Activated T-cell treated with anti-CD3 and anti-CD28 coated beads, Interleukin-2, amount 50 U/mL, for 24 hours (primary cell): Measurements from ENCODE around the gene TRIM15.
"Not testable (repeated sequence)": the region's sequence is repeated elsewhere in the genome, so short reads cannot be mapped to it uniquely, and the experiment has no call there.

Source experiments
- DNase-seq: peaks from one replicate; pipeline ENCODE4 v3.0.0-alpha.2; 2020
- H3K27ac Mint-ChIP-seq: 2 replicates; pipeline ENCODE4 v1.8.0; 2020; ENCODE audit warnings: mild to moderate bottlenecking, mixed read lengths
- H3K27me3 Mint-ChIP-seq: 2 replicates; pipeline ENCODE4 v1.8.0; 2020; ENCODE audit warnings: mixed read lengths
- H3K36me3 Mint-ChIP-seq: 2 replicates; pipeline ENCODE4 v1.8.0; 2020; ENCODE audit warnings: low read depth, mixed read lengths
- H3K4me1 Mint-ChIP-seq: 2 replicates; pipeline ENCODE4 v1.8.0; 2020; ENCODE audit warnings: low read depth, mixed read lengths
- H3K4me3 Mint-ChIP-seq: 2 replicates; pipeline ENCODE4 v1.8.0; 2020; ENCODE audit warnings: mild to moderate bottlenecking, moderate library complexity, mixed read lengths
- H3K9me3 Mint-ChIP-seq: 2 replicates; pipeline ENCODE4 v1.8.0; 2020; ENCODE audit warnings: mixed read lengths

The TRIM15 gene

DNA sequence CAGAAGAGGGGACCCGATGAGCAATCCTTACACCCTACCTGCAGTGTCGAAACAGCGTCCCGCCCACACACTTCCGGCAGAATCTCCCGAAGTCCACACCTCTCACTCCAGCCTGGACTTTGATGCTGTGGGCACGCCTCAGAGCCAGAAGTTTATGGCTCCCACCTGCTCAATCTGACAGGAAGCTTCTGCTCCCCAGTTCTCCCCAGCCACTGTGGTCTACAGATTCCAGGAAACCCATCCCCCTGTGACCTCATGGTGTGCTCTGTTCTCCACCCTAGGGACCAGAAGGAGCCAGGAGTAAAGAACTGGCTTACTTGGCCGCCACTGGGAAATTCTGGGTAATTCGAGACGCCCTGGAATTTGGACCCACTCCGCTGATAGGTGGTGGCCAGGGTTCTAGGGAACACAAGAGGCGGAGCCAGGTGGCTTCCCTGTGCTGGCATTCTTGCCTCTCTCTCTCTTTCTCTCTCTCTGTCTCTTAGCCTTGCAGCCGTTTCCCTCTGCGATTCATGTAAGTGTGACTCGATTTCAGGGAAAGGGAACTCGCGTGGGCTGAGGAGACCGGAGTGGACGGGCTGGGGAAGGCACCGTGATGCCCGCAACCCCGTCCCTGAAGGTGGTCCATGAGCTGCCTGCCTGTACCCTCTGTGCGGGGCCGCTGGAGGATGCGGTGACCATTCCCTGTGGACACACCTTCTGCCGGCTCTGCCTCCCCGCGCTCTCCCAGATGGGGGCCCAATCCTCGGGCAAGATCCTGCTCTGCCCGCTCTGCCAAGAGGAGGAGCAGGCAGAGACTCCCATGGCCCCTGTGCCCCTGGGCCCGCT lies at the start of gene TRIM15:
TRIM15 (plus strand) TSS at position 457 of the 828 bp plus-strand sequence; CDS start at position 596, 139 bp downstream.
- DNase-seq: peak; percentile 70
- peaks cover 31% of the 10 kb centered on the region for H3K4me1 Mint-ChIP-seq
- no peak within 1 kb of the TSS for H3K4me3 Mint-ChIP-seq
- H3K27ac Mint-ChIP-seq: no peak within 1 kb of the TSS
- H3K9me3 Mint-ChIP-seq: no peaks in the 10 kb centered on the region
- H3K27me3 Mint-ChIP-seq: peaks cover 35% of the 10 kb centered on the region
- H3K36me3 Mint-ChIP-seq: no peaks in the 10 kb centered on the region

DNA sequence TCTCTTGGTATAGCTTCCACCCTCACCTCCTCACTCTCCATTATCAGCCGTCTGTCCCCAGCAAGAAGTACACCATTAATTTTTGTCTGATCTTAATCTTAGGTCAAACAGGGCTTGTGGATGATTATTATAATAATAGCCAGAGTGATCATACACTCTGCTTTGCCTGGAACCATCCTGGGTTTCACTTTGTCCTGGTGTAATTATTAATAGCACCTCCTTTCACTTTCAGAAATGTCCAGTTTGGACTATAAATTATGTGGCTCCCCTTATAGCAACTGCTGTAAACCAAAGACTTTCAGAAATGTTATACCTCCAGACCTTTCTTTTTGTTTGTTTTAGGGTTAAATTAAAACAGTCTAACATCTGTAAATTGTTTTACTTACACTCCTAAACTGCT lies 49.5 kb upstream of the TRIM15 start:
- Mint-ChIP-seq H3K9me3 (no peaks in the 10 kb centered on the region), H3K27me3 (peaks cover 58% of the 10 kb centered on the region), H3K36me3 (no peaks in the 10 kb centered on the region), H3K4me1 (peaks cover 12% of the 10 kb centered on the region), H3K27ac (no peak overlapping the region), H3K4me3 (no peak overlapping the region)
- DNase-seq: no peak

GRCh38 chr6:30116724-30117123 lies 46.6 kb upstream of the TRIM15 start:
- Mint-ChIP-seq H3K4me1 (peaks cover 12% of the 10 kb centered on the region), H3K36me3 (no peaks in the 10 kb centered on the region), H3K9me3 (no peaks in the 10 kb centered on the region), H3K27me3 (peaks cover 43% of the 10 kb centered on the region), H3K27ac (no peak overlapping the region), H3K4me3 (no peak overlapping the region)
- DNase-seq: no peak

GRCh38 chr6:30118691-30119090 lies 44.7 kb upstream of the TRIM15 start:
- peaks cover 30% of the 10 kb centered on the region for H3K27me3 Mint-ChIP-seq
- not testable (repeated sequence) for H3K36me3 Mint-ChIP-seq, H3K27ac Mint-ChIP-seq, H3K4me1 Mint-ChIP-seq, H3K9me3 Mint-ChIP-seq, DNase-seq, H3K4me3 Mint-ChIP-seq

GRCh38 chr6:30121446-30122366 lies 41.6 kb upstream of the TRIM15 start:
- Mint-ChIP-seq H3K27ac (no peak overlapping the region), H3K4me3 (no peak overlapping the region), H3K9me3 (no peaks in the 10 kb centered on the region), H3K27me3 (peaks cover 28% of the 10 kb centered on the region), H3K4me1 (no peaks in the 10 kb centered on the region), H3K36me3 (no peaks in the 10 kb centered on the region)
- no peak for DNase-seq

- Mint-ChIP-seq H3K4me3 (no peak overlapping the region), H3K27ac (no peak overlapping the region), H3K9me3 (no peaks in the 10 kb centered on the region), H3K27me3 (peaks cover 36% of the 10 kb centered on the region), H3K36me3 (no peaks in the 10 kb centered on the region), H3K4me1 (no peaks in the 10 kb centered on the region)
- DNase-seq: no peak
Observed at GRCh38 chr6:30122515-30122914, 40.8 kb upstream of the TRIM15 start.

DNA sequence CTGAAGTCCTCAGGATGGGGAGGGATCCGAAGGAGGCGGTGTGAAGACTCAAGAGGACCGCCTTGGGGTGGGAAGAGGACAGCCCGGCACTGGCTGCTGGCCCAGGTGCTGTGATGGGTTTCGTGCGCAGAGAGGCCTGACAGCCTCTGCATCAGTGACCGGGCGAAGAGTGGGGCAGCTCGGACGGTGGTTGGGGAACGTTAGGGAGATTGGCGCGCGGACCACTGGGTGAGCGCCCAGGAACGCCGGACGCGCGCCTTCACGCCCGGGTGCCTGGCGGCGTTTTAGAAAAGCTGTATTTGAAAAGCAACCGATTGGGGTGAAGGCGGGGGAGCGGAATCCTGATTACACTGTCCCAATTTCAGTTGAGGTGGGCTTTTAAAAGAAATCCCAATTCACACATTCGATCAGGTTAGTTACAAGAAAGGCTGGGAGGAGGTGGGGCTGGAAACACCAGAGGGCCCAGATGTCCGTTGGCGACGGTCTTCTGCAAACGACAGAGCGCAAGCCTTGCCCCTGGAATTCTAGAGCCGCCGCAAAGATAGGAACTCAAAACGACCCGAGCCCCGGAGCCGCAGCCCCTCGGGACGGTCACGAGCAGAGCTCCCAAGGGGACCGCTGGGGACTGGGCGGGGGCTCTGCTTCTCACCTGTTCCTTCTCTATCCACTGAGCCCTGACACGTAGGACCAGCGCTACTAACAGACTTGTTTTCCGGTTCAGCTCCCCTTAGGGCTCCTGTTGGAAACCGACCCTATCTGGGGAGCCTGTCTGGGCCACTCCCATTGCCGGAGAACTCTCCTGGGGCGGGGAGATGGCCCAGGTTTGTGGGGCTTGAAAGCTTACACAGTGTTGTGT lies 35.9 kb upstream of the TRIM15 start:
- DNase-seq: peak; percentile 34
- Mint-ChIP-seq H3K4me3 (no peak overlapping the region), H3K9me3 (no peaks in the 10 kb centered on the region), H3K27me3 (peaks cover 74% of the 10 kb centered on the region), H3K4me1 (peaks cover 24% of the 10 kb centered on the region), H3K27ac (no peak overlapping the region), H3K36me3 (no peaks in the 10 kb centered on the region)

DNA sequence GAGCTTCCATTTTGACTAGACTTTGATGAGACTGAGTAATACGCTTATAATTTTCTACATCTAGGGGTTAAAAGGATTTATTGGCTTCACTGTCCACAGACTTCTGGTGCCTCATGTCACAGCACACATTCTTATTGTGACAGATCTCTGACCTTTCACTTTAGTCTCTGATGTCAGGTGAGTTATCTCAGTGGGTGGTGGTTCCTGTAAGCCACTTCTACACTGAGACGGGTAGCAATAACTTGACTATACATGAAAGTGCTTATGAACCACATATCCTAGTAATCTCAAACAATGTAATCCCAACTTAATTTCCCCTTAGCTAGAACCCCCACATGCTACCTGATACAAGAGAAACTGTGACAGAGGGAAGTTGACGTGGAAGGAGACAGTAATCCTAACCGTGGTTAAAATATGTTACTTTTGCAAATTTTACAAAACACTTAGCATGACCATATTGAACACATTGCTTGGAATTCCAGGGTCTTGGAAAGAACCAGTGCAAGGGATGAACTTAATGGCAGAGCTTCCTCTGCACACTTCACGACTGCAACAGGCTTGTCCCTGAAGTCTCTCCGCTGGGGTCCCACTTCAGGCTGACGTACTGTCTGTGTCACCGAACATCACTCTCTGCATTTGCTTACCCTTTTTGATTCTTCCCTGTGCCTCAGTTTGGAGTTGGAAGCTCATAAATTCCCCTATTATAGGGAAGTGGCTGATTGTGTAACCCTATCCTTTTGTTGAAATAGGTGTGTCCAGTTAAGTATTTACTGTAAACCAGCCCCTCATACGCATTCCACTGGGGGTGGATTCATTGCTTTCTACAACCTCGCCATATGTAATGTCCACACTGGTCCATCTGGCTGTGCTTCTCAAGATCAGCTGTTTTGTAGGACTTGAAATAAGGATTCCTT lies 33.8 kb upstream of the TRIM15 start:
- Mint-ChIP-seq H3K4me3 (no peak overlapping the region), H3K27ac (no peak overlapping the region), H3K36me3 (no peaks in the 10 kb centered on the region), H3K4me1 (peaks cover 24% of the 10 kb centered on the region), H3K27me3 (peaks cover 81% of the 10 kb centered on the region), H3K9me3 (no peaks in the 10 kb centered on the region)
- no peak for DNase-seq

- no peaks in the 10 kb centered on the region for H3K9me3 Mint-ChIP-seq
- no peak for DNase-seq
- peaks cover 24% of the 10 kb centered on the region for H3K4me1 Mint-ChIP-seq
- H3K4me3 Mint-ChIP-seq: no peak overlapping the region
- H3K27me3 Mint-ChIP-seq: peaks cover 80% of the 10 kb centered on the region
- H3K27ac Mint-ChIP-seq: no peak overlapping the region
- no peaks in the 10 kb centered on the region for H3K36me3 Mint-ChIP-seq
Observed at GRCh38 chr6:30130179-30130679, 33.1 kb upstream of the TRIM15 start.

DNA sequence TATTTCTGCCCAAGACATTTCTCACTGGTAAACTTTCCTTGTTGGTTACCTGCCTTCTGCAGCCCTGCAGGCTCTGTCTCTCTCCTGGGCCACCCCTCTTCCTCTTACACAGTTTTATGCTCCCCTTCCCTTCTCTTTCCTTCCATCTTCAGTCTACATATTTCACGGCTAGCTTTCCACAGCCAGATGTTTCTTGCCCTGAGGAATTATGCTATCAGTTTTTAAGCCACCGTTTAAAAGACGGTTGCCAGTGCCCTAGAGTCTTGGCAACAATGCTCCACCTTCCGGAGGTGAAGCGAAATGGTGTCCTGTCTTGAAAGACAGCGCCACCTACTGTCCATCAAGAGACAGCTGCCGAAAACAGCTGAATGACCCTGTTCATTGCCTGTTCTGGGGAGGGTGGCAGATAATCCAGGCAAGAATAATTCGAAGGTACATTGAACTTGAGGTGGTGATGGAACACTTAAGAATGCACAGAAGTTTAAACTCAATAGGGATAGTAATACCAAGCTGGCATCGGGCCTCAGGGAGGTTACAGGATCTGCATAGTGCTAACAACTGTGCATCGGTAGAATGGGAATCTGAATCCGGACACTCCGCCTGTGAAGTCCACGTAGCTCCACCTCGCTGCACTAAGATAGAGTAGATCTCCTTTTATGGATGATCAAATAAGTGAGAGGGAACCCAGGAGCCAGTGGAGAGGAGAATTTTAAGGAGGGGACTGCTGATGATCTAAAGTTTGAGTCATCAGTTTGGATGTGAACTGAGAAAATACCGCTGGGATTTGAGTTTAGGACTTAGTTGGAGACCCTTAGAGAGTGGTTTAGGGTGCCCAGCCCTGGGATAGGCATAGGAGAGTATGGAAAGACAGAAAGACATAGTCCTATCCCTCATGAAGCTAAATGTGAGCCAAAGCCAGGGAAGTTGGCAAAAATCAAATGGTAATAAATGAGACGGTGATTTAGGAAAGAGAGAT lies 32.2 kb upstream of the TRIM15 start:
- peaks cover 79% of the 10 kb centered on the region for H3K27me3 Mint-ChIP-seq
- peaks cover 28% of the 10 kb centered on the region for H3K4me1 Mint-ChIP-seq
- H3K27ac Mint-ChIP-seq: no peak overlapping the region
- H3K4me3 Mint-ChIP-seq: no peak overlapping the region
- peak; percentile 56 for DNase-seq
- H3K9me3 Mint-ChIP-seq: no peaks in the 10 kb centered on the region
- no peaks in the 10 kb centered on the region for H3K36me3 Mint-ChIP-seq

DNA sequence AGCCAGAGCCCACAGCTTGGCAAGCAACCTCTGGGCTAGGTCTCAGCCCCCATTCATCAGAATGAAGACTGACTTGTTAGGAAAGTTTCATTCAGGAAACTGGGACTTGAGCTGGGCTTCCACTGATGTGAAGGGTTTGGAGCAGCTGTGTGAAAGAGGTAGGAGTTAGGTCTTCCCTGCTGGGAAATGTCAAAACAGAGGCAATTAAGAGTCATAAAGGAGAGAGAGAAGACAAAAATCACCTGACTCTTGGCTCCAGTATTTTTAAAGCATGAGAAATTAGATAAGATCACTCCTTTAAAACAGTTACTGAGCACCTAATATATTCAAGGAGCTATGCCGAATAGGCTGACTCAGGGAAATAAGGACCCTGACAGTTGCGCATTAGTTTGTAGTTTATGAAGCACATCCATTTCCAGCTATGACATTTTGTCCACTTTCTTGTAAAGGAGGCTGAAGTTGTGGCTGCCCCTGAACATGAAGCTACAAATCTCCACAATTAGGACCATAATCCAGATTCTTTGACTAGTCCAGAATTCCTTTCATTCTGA lies 31.3 kb upstream of the TRIM15 start:
- no peaks in the 10 kb centered on the region for H3K36me3 Mint-ChIP-seq
- peaks cover 32% of the 10 kb centered on the region for H3K4me1 Mint-ChIP-seq
- no peaks in the 10 kb centered on the region for H3K9me3 Mint-ChIP-seq
- H3K27ac Mint-ChIP-seq: no peak overlapping the region
- no peak overlapping the region for H3K4me3 Mint-ChIP-seq
- H3K27me3 Mint-ChIP-seq: peaks cover 72% of the 10 kb centered on the region
- no peak for DNase-seq

- no peaks in the 10 kb centered on the region for H3K9me3 Mint-ChIP-seq
- peaks cover 18% of the 10 kb centered on the region for H3K4me1 Mint-ChIP-seq
- no peak overlapping the region for H3K27ac Mint-ChIP-seq
- H3K4me3 Mint-ChIP-seq: no peak overlapping the region
- peaks cover 66% of the 10 kb centered on the region for H3K27me3 Mint-ChIP-seq
- no peaks in the 10 kb centered on the region for H3K36me3 Mint-ChIP-seq
- DNase-seq: no peak
Observed at GRCh38 chr6:30135147-30135546, 28.2 kb upstream of the TRIM15 start.
